Spleen (tissue), 11 donors: ENCODE data around the gene ARHGAP21. TPM values are rescaled to one million over a fixed set of nuclear protein-coding genes. Genes with fewer than 3 reads are reported as not detected.
A peak's percentile ranks its signal among the peaks of the same experiment; 100 is the strongest.

ENCODE experiments used
- DNase-seq: peaks from one replicate; pipeline ENCODE4 v3.0.0-alpha.2; 2020
- H3K27ac ChIP-seq, 8 donors: fragments of 200-600 bp; sonication (generic) in 7 of 8; 1 replicate in 4 of 8; 2 replicates in 4 of 8; pipeline versions ENCODE4 v1.5.0 to v1.8.0; 2016 to 2021; ENCODE audit warnings: inconsistent platforms in 4 of 8, mild to moderate bottlenecking in 4 of 8, moderate library complexity in 1 of 8
- H3K27me3 ChIP-seq, 7 donors: fragments of 200-600 bp; sonication (generic) in 6 of 7; replicated peaks in 1 of 7; 1 replicate in 4 of 7; 2 replicates in 3 of 7; pipeline versions ENCODE4 v1.5.0 to v1.8.0; 2016 to 2021; ENCODE audit warnings: inconsistent platforms in 3 of 7, mild to moderate bottlenecking in 1 of 7
- H3K36me3 ChIP-seq, 6 donors: fragments of 200-600 bp; sonication (generic) in 5 of 6; 1 replicate in 4 of 6; 2 replicates in 2 of 6; pipeline versions ENCODE4 v1.5.0 to v1.8.0; 2016 to 2021; ENCODE audit warnings: inconsistent platforms in 2 of 6
- H3K4me1 ChIP-seq, 6 donors: fragments of 200-600 bp; sonication (generic) in 5 of 6; 1 replicate in 3 of 6; 2 replicates in 3 of 6; pipeline versions ENCODE4 v1.5.0 to v1.8.0; 2016 to 2021; ENCODE audit warnings: inconsistent platforms in 3 of 6
- H3K4me3 ChIP-seq, 8 donors: fragments of 200-600 bp; sonication (generic) in 7 of 8; 1 replicate in 4 of 8; 2 replicates in 4 of 8; pipeline versions ENCODE4 v1.5.0 to v1.8.0; 2016 to 2021; ENCODE audit warnings: inconsistent platforms in 4 of 8, mild to moderate bottlenecking in 4 of 8, moderate library complexity in 2 of 8
- H3K9me3 ChIP-seq, 8 donors: fragments of 200-600 bp; sonication (generic) in 7 of 8; 1 replicate in 4 of 8; 2 replicates in 4 of 8; pipeline versions ENCODE4 v1.5.0 to v1.8.0; 2016 to 2021; ENCODE audit warnings: inconsistent platforms in 4 of 8
- CTCF ChIP-seq, 11 experiments: fragments of 200-600 bp in 7 of 11; fragments of 450-650 bp in 4 of 11; sonication (generic) in 4 of 11; IDR thresholded peaks in 8 of 11; conservative IDR thresholded peaks in 3 of 11; 1 replicate in 7 of 11; 2 replicates in 4 of 11; pipeline versions ENCODE4 v1.4.0 to v1.8.0; 2016 to 2021; ENCODE audit warnings: antibody characterized with exemption in 11 of 11, inconsistent platforms in 4 of 11, mild to moderate bottlenecking in 1 of 11
- POLR2A ChIP-seq, 3 donors: fragments of 450-650 bp; IDR thresholded peaks; one replicate each; pipeline ENCODE4 v1.5.1; 2017; ENCODE audit warnings: antibody characterized with exemption in 3 of 3, mild to moderate bottlenecking in 1 of 3
- POLR2AphosphoS5 ChIP-seq, 3 donors: sonication (generic); formaldehyde crosslinking; IDR thresholded peaks; one replicate each; pipeline ENCODE4 v1.5.1; 2017; ENCODE audit warnings: antibody characterized with exemption in 3 of 3
- WGBS, 5 donors: extraction: QIAGEN DNeasy Blood & Tissue Kit in 3 of 5; methylation state at CpG; one replicate each; pipeline versions ENCODE4 v1.1.5 to v1.1.7; 2013 to 2018; 5-methylcytosine and 5-hydroxymethylcytosine counted together
- intact Hi-C: fragments of 100-400 bp; cut with DNase I; formaldehyde crosslinking; loops from one replicate; pipeline ENCODE4 v1.15.0; 2023; ENCODE audit warnings: low total_unique reads
- polyA plus RNA-seq, 3 donors: library from polyadenylated mRNA; stranded (reverse); fragments of 200-250 nt; gene quantifications; one replicate each; pipeline ENCODE4 v1.2.1, GENCODE V29; 2013
- total RNA-seq, 7 donors: library from RNA; depleted of rRNA in 3 of 7; stranded (reverse); fragments of >200 nt in 3 of 7; fragmentation: NEBNext Ultra II Directional in 4 of 7; extraction: Animal tissue kit (Norgen Biotek cat#: 25700) in 4 of 7; gene quantifications; one replicate each; pipeline versions ENCODE4 v1.1.0 to v1.2.1, GENCODE V29; 2016 to 2021
- donor health status: healthy with polysubstance abuse.
- donor health status: DM: no; HTN: no; CAD: no; lungs with moderate emphysema.
- donor health status: DM: no; HTN: no; CAD: no.
- donor health status: Bipolar disorder and iron deficiency.
- donor health status: healthy.
- donor health status: DM: no; HTN: no; CAD: no.
- donor health status: DM: yes; HTN: yes; CAD: no.

Gene ARHGAP21
- total and polyA plus RNA-seq, 10 donors, result 6.0 to 60.9 (median 43.9) TPM

GRCh38 chr10:24720096-24720495 is 3.6 kb downstream of the ARHGAP21 start:
- Histone ChIP-seq H3K4me1 (peaks cover 13 to 80% (median 43%) of the 10 kb centered on the region in 6 donors), H3K9me3 (no peaks in the 10 kb centered on the region), H3K27me3 (no peaks in the 10 kb centered on the region), H3K27ac (no peak overlapping the region), H3K36me3 (no peaks in the 10 kb centered on the region), H3K4me3 (peak overlapping the region in 6 of 8 donors; percentile 58 to 90 (median 78))
- intact Hi-C loops, result loop anchor here (10.0 kb wide), 2 partner anchors 75 to 295 kb away; partner anchors contain the start of genes ENKUR and THNSL1
- no peak for TF ChIP-seq POLR2AphosphoS5 (IDR thresholded peaks at IDR 0.05)
- no peak for TF ChIP-seq POLR2A (IDR thresholded peaks at IDR 0.05)
- TF ChIP-seq CTCF (IDR thresholded peaks at IDR 0.05 in 8 of 11, conservative IDR thresholded peaks at IDR 0.05 in 3 of 11), result no peak
- WGBS, 5 donors, result 48 to 67% (median 60%) methylated on average over 2 of the region's 2 CpGs
- no peak for DNase-seq

GRCh38 chr10:24718031-24718855 is 5.4 kb downstream of the ARHGAP21 start:
- TF ChIP-seq POLR2A (IDR thresholded peaks at IDR 0.05) (no peak), POLR2AphosphoS5 (IDR thresholded peaks at IDR 0.05) (no peak), CTCF (IDR thresholded peaks at IDR 0.05 in 8 of 11, conservative IDR thresholded peaks at IDR 0.05 in 3 of 11) (no peak)
- 83 to 93% (median 90%) methylated on average over 10 of the region's 10 CpGs for WGBS, 5 donors
- intact Hi-C loops, result no loop called here
- H3K9me3 ChIP-seq, result no peaks in the 10 kb centered on the region
- H3K27me3 ChIP-seq, result no peaks in the 10 kb centered on the region
- H3K27ac ChIP-seq, result no peak overlapping the region
- H3K36me3 ChIP-seq, result no peaks in the 10 kb centered on the region
- H3K4me1 ChIP-seq, result peaks cover 11 to 75% (median 41%) of the 10 kb centered on the region in 6 donors
- no peak overlapping the region for H3K4me3 ChIP-seq
- no peak for DNase-seq

GRCh38 chr10:24716295-24716694 is 7.4 kb downstream of the ARHGAP21 start:
- no peak for DNase-seq
- H3K27ac ChIP-seq, result no peak overlapping the region
- no peak for TF ChIP-seq POLR2AphosphoS5 (IDR thresholded peaks at IDR 0.05)
- no peak for TF ChIP-seq POLR2A (IDR thresholded peaks at IDR 0.05)
- TF ChIP-seq CTCF (IDR thresholded peaks at IDR 0.05 in 8 of 11, conservative IDR thresholded peaks at IDR 0.05 in 3 of 11), result no peak
- H3K27me3 ChIP-seq, result no peaks in the 10 kb centered on the region
- H3K4me3 ChIP-seq, result no peak overlapping the region
- H3K9me3 ChIP-seq, result no peaks in the 10 kb centered on the region
- intact Hi-C loops, result no loop called here
- H3K4me1 ChIP-seq, result peaks cover 8 to 58% (median 32%) of the 10 kb centered on the region in 6 donors
- 58 to 73% (median 68%) methylated on average over 5 of the region's 5 CpGs for WGBS, 5 donors
- H3K36me3 ChIP-seq, result no peaks in the 10 kb centered on the region

GRCh38 chr10:24715246-24715769 is 8.4 kb downstream of the ARHGAP21 start:
- H3K36me3 ChIP-seq, result no peaks in the 10 kb centered on the region
- DNase-seq, result no peak
- H3K9me3 ChIP-seq, result no peaks in the 10 kb centered on the region
- H3K4me3 ChIP-seq, result no peak overlapping the region
- H3K4me1 ChIP-seq, result peaks cover 1 to 48% (median 23%) of the 10 kb centered on the region in 6 donors
- H3K27ac ChIP-seq, result no peak overlapping the region
- WGBS, 5 donors, result 81 to 87% (median 85%) methylated on average over 5 of the region's 5 CpGs
- H3K27me3 ChIP-seq, result no peaks in the 10 kb centered on the region
- intact Hi-C loops, result no loop called here
- TF ChIP-seq POLR2A (IDR thresholded peaks at IDR 0.05) (no peak), CTCF (IDR thresholded peaks at IDR 0.05 in 8 of 11, conservative IDR thresholded peaks at IDR 0.05 in 3 of 11) (no peak), POLR2AphosphoS5 (IDR thresholded peaks at IDR 0.05) (no peak)
